GM18517 (cell line): ENCODE data around the gene CCL14.

ENCODE experiments used
- ATAC-seq: cut with Tn5 transposase; IDR thresholded peaks from one replicate; pipeline ENCODE4 v1.9.1; 2021; ENCODE audit warnings: mild to moderate bottlenecking, moderate library complexity; ENCODE audit not compliant: unreplicated experiment

The CCL14 gene

GRCh38 chr17:35991075-35991474 lies 4.5 kb upstream of the CCL14 start:
- no peak for ATAC-seq

GRCh38 chr17:35988164-35988563 lies 1.6 kb upstream of the CCL14 start:
- ATAC-seq = no peak

GRCh38 chr17:35984140-35984539 lies 2.4 kb downstream of the CCL14 start:
- ATAC-seq = no peak

- ATAC-seq = no peak
These were observed 3.9 kb downstream of the CCL14 start for GRCh38 chr17:35982409-35983191.

- ATAC-seq = no peak
These were observed 4.6 kb downstream of the CCL14 start for GRCh38 chr17:35981908-35982330.

GRCh38 chr17:35981246-35981645 lies 5.3 kb downstream of the CCL14 start, which contains the start of gene CCL16:
Gene CCL16, minus strand, starts transcription at chr17:35981497. Its CDS starts 77 bp downstream, at chr17:35981420.
- ATAC-seq = no peak

- ATAC-seq = no peak
These were observed 8.2 kb downstream of the CCL14 start for GRCh38 chr17:35978346-35978745.

GRCh38 chr17:35977509-35977908 lies 9.0 kb downstream of the CCL14 start:
- no peak for ATAC-seq

- no peak for ATAC-seq
These were observed 12.9 kb downstream of the CCL14 start for GRCh38 chr17:35973333-35974260.

GRCh38 chr17:35972945-35973332 lies 13.6 kb downstream of the CCL14 start:
- no peak for ATAC-seq

GRCh38 chr17:35972535-35972934 lies 14.0 kb downstream of the CCL14 start:
- ATAC-seq = no peak

GRCh38 chr17:35972066-35972465 lies 14.5 kb downstream of the CCL14 start:
- ATAC-seq = no peak

- no peak for ATAC-seq
These were observed 16.8 kb downstream of the CCL14 start for GRCh38 chr17:35969558-35970380.

- ATAC-seq = no peak
These were observed 17.9 kb downstream of the CCL14 start for GRCh38 chr17:35968520-35969054.

- ATAC-seq = no peak
These were observed 21.3 kb downstream of the CCL14 start for GRCh38 chr17:35965272-35965671.

GRCh38 chr17:35963663-35964062 lies 22.9 kb downstream of the CCL14 start:
- ATAC-seq = no peak

GRCh38 chr17:35953720-35954119 lies 32.8 kb downstream of the CCL14 start:
- ATAC-seq = no peak

GRCh38 chr17:35949401-35949800 lies 37.1 kb downstream of the CCL14 start:
- ATAC-seq = no peak

- no peak for ATAC-seq
These were observed 38.4 kb downstream of the CCL14 start for GRCh38 chr17:35948092-35948491.

- ATAC-seq = no peak
These were observed 39.4 kb downstream of the CCL14 start for GRCh38 chr17:35947156-35947585.

- no peak for ATAC-seq
These were observed 42.4 kb downstream of the CCL14 start for GRCh38 chr17:35944151-35944550.
